ENCODE results near the gene ATXN7L1. TPM values are rescaled to one million over a fixed set of nuclear protein-coding genes. Genes with fewer than 3 reads are reported as not detected.
"Not testable (repeated sequence)": the region's sequence is repeated elsewhere in the genome, so short reads cannot be mapped to it uniquely, and the experiment has no call there.

ATXN7L1 gene
- total RNA-seq, 2 experiments from 2014 or later: 3.5 to 5.0 TPM

DNA sequence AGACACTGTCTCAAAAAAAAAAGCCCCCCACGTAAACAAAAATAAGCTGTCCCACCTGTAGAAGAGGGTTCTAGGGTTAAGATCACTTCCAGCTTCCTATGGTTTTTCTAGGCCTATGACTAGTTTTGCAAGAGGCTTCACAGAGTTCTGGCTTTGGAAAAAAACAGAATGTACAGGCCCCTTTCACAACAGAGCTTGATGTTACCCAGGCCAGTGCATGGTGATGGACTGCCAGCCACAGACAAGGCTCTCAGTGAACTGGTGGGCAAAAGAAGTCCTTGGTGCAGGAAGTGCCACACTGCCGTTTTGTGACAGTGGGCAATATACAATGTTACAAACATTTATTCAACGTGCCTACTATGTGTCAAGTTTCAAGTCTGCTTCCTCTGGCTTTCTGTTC lies 276.8 kb downstream of the ATXN7L1 start:
- Mint-ChIP-seq H3K4me1 (ENCODE audit: low read depth) (no peaks in the 10 kb centered on the region), H3K36me3 (ENCODE audit: low read depth) (no peaks in the 10 kb centered on the region), H3K27me3 (ENCODE audit: low read depth) (peaks cover 12% of the 10 kb centered on the region), H3K27ac (no peak overlapping the region), H3K9me3 (ENCODE audit: insufficient read depth) (no peaks in the 10 kb centered on the region), H3K4me3 (no peak overlapping the region)
- no peak for ATAC-seq
- ChIA-PET POLR2A (interaction anchor here (0.6 kb wide), 1 partner anchor 456 kb away, joined by 3 read pairs; no protein-coding TSS in a partner anchor), CTCF (interaction anchor here (1.1 to 1.4 kb wide), 3 partner anchors 10 to 170 kb away, joined by 3 read pairs; no protein-coding TSS in a partner anchor)
- DNase-seq: no peak

DNA sequence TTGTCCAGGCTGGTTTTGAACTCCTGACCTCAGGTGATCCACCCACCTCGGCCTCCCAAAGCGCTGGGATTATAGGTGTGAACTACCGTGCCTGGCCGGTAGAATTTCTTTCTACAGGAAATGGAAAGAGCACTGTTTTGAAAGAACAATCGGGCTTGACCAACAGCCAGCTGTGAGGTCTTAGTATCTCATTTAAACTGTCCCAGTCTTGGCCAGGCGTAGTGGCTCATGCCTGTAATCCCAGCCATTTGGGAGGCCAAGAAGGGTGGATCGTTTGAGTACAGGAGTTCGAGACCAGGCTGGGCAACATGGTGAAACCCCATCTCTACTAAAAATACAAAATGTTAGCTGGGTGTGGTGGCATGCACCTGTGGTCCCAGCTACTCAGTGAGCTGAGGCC lies 277.3 kb downstream of the ATXN7L1 start:
- peaks cover 12% of the 10 kb centered on the region for H3K27me3 Mint-ChIP-seq (ENCODE audit: low read depth)
- H3K4me3 Mint-ChIP-seq; H3K27ac Mint-ChIP-seq; H3K4me1 Mint-ChIP-seq (ENCODE audit: low read depth); ATAC-seq; H3K9me3 Mint-ChIP-seq (ENCODE audit: insufficient read depth); DNase-seq; H3K36me3 Mint-ChIP-seq (ENCODE audit: low read depth): not testable (repeated sequence)
- CTCF ChIA-PET: interaction anchor here (1.1 to 1.4 kb wide), 3 partner anchors 9 to 169 kb away, joined by 3 read pairs; no protein-coding TSS in a partner anchor
- POLR2A ChIA-PET: interaction anchor here (0.6 kb wide), 1 partner anchor 456 kb away, joined by 3 read pairs; no protein-coding TSS in a partner anchor

DNA sequence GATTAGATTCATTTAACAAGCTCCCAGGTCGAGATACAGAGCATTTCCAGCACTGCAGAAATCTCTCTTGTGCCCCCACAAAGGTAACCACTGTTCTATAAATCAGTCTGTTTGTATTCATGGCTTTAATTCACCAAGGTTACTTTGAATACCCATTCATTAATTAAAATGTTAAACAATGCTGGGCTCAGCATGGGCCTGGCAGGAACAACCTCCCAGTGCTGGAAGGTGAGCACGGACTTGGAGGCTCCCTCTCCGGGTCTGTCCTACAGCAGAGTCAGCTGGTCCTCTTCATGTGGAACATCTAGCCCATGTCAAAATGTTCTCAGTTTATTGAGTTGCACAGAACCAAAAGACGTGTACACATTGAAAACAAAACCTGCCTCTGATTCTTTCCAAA lies 279.5 kb downstream of the ATXN7L1 start:
- Mint-ChIP-seq H3K9me3 (ENCODE audit: insufficient read depth) (no peaks in the 10 kb centered on the region), H3K4me3 (no peak overlapping the region), H3K36me3 (ENCODE audit: low read depth) (no peaks in the 10 kb centered on the region), H3K4me1 (ENCODE audit: low read depth) (peaks cover 2% of the 10 kb centered on the region), H3K27ac (no peak overlapping the region), H3K27me3 (ENCODE audit: low read depth) (peaks cover 14% of the 10 kb centered on the region)
- ChIA-PET CTCF (no interaction called here), POLR2A (interaction anchor here (0.6 kb wide), 1 partner anchor 412 kb away, joined by 3 read pairs; no protein-coding TSS in a partner anchor)
- ATAC-seq (no peak), DNase-seq (no peak)

DNA sequence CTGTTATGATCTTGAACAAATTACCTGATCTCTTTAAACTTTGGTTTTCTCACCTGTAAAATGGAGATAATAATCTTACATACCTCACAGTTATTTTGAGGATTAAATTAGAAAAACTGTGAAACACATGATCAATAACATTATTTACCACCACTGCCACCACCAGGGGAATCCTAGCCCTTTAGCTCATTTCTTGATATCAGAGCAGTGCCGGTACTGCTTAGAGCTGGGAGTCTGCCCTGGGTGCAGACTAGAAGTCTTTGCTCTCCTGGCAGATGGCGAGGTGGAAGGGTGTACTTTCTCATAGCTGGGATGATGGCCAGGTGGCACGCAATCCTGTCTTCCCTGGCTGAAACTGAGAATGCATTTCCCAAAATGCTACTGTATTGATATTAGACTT lies 282.4 kb downstream of the ATXN7L1 start:
- no peak overlapping the region for H3K27ac Mint-ChIP-seq
- no peaks in the 10 kb centered on the region for H3K9me3 Mint-ChIP-seq (ENCODE audit: insufficient read depth)
- H3K4me3 Mint-ChIP-seq: no peak overlapping the region
- no peak for ATAC-seq
- H3K4me1 Mint-ChIP-seq (ENCODE audit: low read depth): peaks cover 6% of the 10 kb centered on the region
- no peaks in the 10 kb centered on the region for H3K36me3 Mint-ChIP-seq (ENCODE audit: low read depth)
- POLR2A ChIA-PET: no interaction called here
- no peak for DNase-seq
- CTCF ChIA-PET: interaction anchor here (0.8 to 1.4 kb wide), 2 partner anchors 63 to 390 kb away, joined by 3 to 4 read pairs; no protein-coding TSS in a partner anchor
- peaks cover 12% of the 10 kb centered on the region for H3K27me3 Mint-ChIP-seq (ENCODE audit: low read depth)

DNA sequence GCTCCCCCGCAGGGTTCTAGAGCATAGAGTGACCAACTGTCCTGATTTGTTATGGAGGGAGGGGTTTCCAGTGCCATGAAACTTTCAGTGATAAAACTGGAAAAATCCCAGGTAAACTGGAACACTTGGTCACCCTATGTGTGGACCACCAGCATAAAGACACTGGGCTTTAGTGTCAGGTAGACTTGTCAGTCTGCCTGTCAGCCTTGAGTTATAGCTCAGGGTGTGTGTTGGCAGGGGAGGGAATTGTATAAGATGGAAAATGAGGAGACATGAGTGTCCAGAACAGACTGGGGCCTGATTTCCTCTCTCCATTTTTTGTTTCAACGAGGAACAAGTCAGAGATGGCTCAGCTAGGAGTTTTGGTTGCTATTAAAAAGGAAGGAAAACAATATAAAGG lies 284.9 kb downstream of the ATXN7L1 start:
- H3K9me3 Mint-ChIP-seq (ENCODE audit: insufficient read depth): no peaks in the 10 kb centered on the region
- ChIA-PET CTCF (interaction anchor here (1.0 kb wide), 1 partner anchor 225 kb away, joined by 3 read pairs; no protein-coding TSS in a partner anchor), POLR2A (interaction anchor here (0.7 kb wide), 1 partner anchor 60 kb away, joined by 3 read pairs; the partner anchor contains the start of gene RINT1)
- ATAC-seq (no peak), DNase-seq (no peak)
- H3K4me1 Mint-ChIP-seq (ENCODE audit: low read depth): peaks cover 18% of the 10 kb centered on the region
- H3K36me3 Mint-ChIP-seq (ENCODE audit: low read depth): no peaks in the 10 kb centered on the region
- H3K27ac Mint-ChIP-seq: no peak overlapping the region
- no peak overlapping the region for H3K4me3 Mint-ChIP-seq
- H3K27me3 Mint-ChIP-seq (ENCODE audit: low read depth): peaks cover 6% of the 10 kb centered on the region

DNA sequence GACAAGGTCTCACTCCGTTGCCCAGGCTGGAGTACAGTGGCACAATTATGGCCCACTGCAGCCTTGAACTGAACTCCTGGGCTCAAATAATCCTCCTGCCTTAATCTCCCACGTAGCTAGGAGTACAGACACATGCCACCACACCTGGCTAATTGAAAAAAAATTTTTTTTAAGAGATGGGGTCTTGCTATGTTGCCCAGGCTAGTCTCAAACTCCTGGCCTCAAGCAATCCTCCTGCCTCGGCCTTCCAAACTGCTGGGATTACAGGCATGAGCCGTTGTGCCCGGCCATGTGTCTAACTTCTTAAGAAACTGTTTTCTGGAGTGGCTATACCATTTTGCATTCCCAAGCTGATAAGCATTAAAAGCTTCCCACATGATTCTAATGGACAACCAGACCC lies 285.6 kb downstream of the ATXN7L1 start:
- ATAC-seq: no peak
- Mint-ChIP-seq H3K9me3 (ENCODE audit: insufficient read depth) (no peaks in the 10 kb centered on the region), H3K36me3 (ENCODE audit: low read depth) (no peaks in the 10 kb centered on the region), H3K27me3 (ENCODE audit: low read depth) (peaks cover 6% of the 10 kb centered on the region), H3K4me3 (no peak overlapping the region), H3K4me1 (ENCODE audit: low read depth) (peaks cover 24% of the 10 kb centered on the region), H3K27ac (no peak overlapping the region)
- CTCF ChIA-PET: no interaction called here
- POLR2A ChIA-PET: no interaction called here
- no peak for DNase-seq

DNA sequence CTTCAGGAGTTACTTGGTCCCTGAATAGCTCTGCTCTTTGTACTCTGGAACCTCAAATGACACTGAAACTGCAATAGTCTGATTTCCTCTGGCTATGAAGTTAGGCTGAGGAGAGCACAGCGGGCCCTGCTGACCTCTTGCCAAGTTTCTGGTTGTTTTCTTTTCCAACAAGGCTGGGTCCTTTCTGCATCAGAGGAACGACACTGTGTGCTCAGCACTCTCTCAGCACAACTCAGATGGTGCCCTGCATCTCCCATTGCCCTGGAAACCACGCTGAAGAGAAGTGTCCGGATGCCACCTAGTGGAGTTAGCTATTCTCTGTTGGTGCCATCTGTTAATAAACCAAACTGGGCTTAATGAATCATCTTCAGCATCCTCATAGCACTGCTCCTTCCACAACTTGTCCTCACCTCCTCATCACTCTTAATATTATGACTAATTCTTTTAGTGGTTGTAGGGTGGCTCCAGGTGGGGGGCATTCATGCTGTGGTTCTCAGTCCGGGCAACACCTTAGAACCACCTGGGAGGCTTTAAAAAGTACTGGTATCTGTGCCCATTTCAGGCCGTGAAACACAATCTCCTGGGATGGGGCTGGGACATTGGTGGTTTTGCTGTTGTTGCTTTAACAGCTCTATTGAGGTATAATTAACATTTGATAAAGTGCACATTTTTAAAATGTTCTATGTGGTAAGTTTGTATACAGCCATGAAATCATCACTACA lies 286.9 kb downstream of the ATXN7L1 start:
- CTCF ChIA-PET: interaction anchor here (0.6 to 2.4 kb wide), 25 partner anchors 8 to 664 kb away, joined by 3 to 19 read pairs (median 3); partner anchors contain the start of genes EFCAB10 and RINT1
- DNase-seq (peak; percentile 75), ATAC-seq (peak; percentile 96)
- H3K27ac Mint-ChIP-seq: no peak overlapping the region
- no peak overlapping the region for H3K4me3 Mint-ChIP-seq
- H3K4me1 Mint-ChIP-seq (ENCODE audit: low read depth): peaks cover 24% of the 10 kb centered on the region
- peaks cover 2% of the 10 kb centered on the region for H3K27me3 Mint-ChIP-seq (ENCODE audit: low read depth)
- no peaks in the 10 kb centered on the region for H3K36me3 Mint-ChIP-seq (ENCODE audit: low read depth)
- H3K9me3 Mint-ChIP-seq (ENCODE audit: insufficient read depth): no peaks in the 10 kb centered on the region
- POLR2A ChIA-PET: interaction anchor here (1.0 to 1.3 kb wide), 2 partner anchors 606 to 649 kb away, joined by 3 to 4 read pairs; no protein-coding TSS in a partner anchor

DNA sequence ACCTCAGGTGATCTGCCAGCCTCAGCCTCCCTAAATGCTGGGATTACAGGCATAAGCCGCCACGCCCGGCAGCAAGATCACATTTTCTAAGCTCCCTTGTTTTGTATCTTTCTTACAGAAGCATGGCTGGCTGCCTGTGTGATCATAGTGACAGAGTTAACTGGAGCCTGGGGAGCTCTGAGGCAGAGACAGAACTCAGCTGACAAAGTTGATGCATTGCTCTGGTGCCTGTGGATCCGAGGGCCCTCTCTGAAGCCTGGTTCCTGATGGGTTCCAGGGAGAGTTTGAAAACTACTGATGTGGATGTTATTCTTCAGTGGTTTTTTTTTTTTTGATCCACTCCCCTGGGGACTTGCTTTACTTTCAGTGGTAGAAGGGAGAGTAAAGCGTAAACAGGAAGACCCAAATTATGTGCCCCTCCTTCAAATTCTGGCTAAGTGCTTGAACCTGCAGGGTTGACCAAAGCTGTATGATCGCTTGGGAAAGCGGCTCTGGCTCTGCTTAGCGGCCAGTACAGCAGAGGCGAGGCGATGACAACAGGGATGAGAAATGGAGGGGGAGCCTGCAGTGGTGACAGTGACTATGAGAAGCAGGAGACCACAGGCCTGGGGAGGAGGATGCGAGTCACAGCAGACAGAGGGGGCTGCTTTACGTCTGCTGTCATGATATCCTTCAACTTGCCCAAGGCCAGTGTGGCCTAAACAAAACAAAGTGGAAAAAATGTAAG lies 288.3 kb downstream of the ATXN7L1 start:
- H3K36me3 Mint-ChIP-seq (ENCODE audit: low read depth): no peaks in the 10 kb centered on the region
- H3K9me3 Mint-ChIP-seq (ENCODE audit: insufficient read depth): no peaks in the 10 kb centered on the region
- H3K4me1 Mint-ChIP-seq (ENCODE audit: low read depth): peaks cover 23% of the 10 kb centered on the region
- POLR2A ChIA-PET: interaction anchor here (1.0 kb wide), 1 partner anchor 647 kb away, joined by 4 read pairs; no protein-coding TSS in a partner anchor
- CTCF ChIA-PET: interaction anchor here (1.0 to 2.4 kb wide), 7 partner anchors 11 to 665 kb away, joined by 3 to 19 read pairs (median 4); partner anchors contain the start of gene RINT1
- no peak for ATAC-seq
- H3K27me3 Mint-ChIP-seq (ENCODE audit: low read depth): peaks cover 2% of the 10 kb centered on the region
- H3K4me3 Mint-ChIP-seq: no peak overlapping the region
- no peak for DNase-seq
- H3K27ac Mint-ChIP-seq: peak overlapping the region; percentile 22

DNA sequence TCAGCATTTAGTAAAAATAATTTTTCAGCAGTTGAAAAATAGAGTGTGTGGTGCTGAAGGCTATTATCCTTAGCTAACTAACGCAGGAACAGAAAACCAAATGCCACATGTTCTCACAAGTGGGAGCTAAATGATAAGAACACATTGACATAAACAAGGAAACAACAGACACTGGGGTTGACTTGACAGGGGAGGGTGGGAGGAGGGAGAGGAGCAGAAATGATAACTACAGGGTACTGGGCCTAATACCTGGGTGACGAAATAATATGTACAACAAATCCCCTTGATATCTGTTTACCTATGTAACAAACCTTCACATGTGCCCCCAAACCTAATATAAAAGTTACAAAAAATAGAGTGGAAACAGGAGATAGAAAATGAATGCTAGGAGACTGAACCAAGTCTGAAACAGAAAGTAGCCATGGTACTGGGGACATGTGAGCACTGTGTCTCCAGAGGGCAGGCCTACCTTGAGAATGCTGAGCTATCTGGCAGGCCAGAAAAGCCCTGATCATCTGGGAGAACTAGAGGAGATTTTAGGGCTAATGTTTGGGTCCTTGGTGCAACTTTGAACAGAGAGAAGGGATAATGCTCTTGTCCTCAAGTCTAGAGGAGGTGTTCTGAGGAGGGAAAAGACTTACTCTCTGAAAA lies 290.4 kb downstream of the ATXN7L1 start:
- no peak for DNase-seq
- peak overlapping the region; percentile 53 for H3K27ac Mint-ChIP-seq
- ChIA-PET POLR2A (interaction anchor here (1.2 kb wide), 1 partner anchor 54 kb away, joined by 4 read pairs; the partner anchor contains the start of gene RINT1), CTCF (interaction anchor here (1.6 kb wide), 1 partner anchor 663 kb away, joined by 3 read pairs; no protein-coding TSS in a partner anchor)
- no peak overlapping the region for H3K4me3 Mint-ChIP-seq
- ATAC-seq: no peak
- H3K9me3 Mint-ChIP-seq (ENCODE audit: insufficient read depth): no peaks in the 10 kb centered on the region
- H3K27me3 Mint-ChIP-seq (ENCODE audit: low read depth): no peaks in the 10 kb centered on the region
- H3K4me1 Mint-ChIP-seq (ENCODE audit: low read depth): peaks cover 27% of the 10 kb centered on the region
- H3K36me3 Mint-ChIP-seq (ENCODE audit: low read depth): no peaks in the 10 kb centered on the region

DNA sequence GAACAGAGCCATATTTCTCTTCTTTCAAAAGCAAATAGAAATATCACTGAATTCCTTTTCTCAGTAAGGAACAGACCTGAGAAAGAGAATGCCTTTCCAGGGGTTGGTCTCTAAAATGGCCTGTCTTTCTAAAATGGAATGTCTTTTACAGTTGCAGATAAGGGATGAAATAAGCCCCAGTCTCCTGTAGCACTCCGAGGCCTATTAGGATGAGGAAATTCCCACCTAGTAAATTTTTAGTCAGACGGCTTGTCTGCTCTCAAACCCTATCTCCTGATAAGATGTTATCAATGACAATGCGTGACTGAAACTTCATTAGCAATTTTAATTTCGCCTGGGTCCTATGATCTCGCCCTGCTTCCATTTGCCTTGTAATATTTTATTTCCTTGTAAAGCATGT lies 292.2 kb downstream of the ATXN7L1 start:
- Mint-ChIP-seq H3K27me3 (ENCODE audit: low read depth) (no peaks in the 10 kb centered on the region), H3K36me3 (ENCODE audit: low read depth) (no peaks in the 10 kb centered on the region), H3K4me3 (no peak overlapping the region), H3K27ac (no peak overlapping the region), H3K4me1 (ENCODE audit: low read depth) (peaks cover 27% of the 10 kb centered on the region), H3K9me3 (ENCODE audit: insufficient read depth) (no peaks in the 10 kb centered on the region)
- POLR2A ChIA-PET: no interaction called here
- ATAC-seq: no peak
- no peak for DNase-seq
- CTCF ChIA-PET: no interaction called here

DNA sequence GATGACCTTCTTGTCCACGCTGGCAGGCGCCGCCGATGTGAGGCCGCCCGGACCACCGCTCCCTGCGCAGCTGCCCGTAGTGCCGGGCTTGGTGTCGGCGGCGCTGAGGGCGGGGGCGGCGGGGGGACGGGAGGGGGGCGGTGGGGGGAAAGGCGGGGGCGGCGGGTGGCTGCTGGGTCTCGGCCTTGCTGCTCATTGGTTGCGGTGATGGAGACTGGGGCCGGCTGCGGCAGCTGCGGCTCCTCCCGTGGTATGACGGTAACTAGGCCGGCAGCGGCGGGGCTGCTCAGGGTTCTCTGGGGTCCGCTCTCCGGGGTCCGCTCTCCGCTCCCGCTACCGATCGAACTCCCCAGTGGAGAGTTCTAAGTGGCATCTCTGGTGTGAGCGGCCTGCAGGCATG lies 293.3 kb downstream of the ATXN7L1 start:
- no peak for ATAC-seq
- Mint-ChIP-seq H3K4me1 (ENCODE audit: low read depth) (peaks cover 18% of the 10 kb centered on the region), H3K27me3 (ENCODE audit: low read depth) (no peaks in the 10 kb centered on the region), H3K9me3 (ENCODE audit: insufficient read depth) (no peaks in the 10 kb centered on the region), H3K27ac (no peak overlapping the region), H3K36me3 (ENCODE audit: low read depth) (no peaks in the 10 kb centered on the region), H3K4me3 (no peak overlapping the region)
- DNase-seq: no peak
- ChIA-PET POLR2A (no interaction called here), CTCF (no interaction called here)
